ENCODE data around the gene CBX8.

DNA sequence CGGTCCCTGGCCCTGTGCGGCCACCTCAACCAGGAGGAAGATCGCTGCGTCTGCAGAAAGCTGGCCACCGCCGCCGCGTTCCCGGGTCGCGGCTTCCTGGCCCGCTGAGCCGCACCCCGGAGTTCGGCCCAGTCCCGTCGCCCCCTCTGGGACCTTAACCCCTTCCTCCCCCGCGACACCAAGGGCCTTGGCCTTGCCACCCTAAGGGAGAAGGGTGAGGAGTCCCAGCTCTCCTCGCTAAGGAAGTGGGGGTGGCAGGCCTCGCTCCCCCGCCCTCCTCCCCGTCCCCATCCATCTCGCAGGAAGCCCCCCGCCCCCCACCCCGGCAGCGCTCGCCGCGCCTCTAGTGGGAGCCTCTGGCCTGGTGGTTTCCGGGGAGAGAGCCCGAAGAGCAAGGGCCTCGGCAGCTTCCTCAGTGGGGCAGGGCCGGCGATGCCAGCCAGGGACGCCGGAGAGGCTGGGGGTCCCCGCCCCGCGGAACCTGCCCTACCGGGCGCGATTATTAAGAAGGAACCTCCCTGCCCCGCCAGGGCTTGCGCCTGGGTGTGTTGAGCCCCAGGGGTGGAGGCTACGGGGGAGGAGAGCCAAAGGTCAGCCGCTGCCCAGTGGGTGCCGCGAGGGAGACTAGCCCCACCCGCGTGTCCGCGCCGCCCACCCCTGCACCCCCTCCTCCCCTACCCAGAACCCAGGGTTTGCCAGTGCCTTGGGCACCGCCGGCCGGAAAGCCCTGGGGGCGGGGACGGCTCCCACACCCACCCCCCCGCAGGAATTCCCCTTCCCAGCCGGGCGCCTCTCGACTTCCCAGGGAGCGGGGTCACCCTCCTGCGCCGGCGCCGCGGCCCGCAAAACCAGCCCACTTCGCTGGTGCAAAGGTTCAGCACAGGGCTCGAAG is 35.6 kb upstream of the CBX8 start:
- TF ChIP-seq, protein P1, sequence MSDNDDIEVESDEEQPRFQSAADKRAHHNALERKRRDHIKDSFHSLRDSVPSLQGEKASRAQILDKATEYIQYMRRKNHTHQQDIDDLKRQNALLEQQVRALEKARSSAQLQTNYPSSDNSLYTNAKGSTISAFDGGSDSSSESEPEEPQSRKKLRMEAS (CRISPR knock-in tag; IDR thresholded peaks at IDR 0.05), result no peak
- TF ChIP-seq ESRRA (CRISPR knock-in tag; IDR thresholded peaks at IDR 0.05; ENCODE audit: borderline replicate concordance) (no peak), CREB1 (CRISPR knock-in tag; IDR thresholded peaks at IDR 0.05) (no peak)
- TF ChIP-seq, protein P2, sequence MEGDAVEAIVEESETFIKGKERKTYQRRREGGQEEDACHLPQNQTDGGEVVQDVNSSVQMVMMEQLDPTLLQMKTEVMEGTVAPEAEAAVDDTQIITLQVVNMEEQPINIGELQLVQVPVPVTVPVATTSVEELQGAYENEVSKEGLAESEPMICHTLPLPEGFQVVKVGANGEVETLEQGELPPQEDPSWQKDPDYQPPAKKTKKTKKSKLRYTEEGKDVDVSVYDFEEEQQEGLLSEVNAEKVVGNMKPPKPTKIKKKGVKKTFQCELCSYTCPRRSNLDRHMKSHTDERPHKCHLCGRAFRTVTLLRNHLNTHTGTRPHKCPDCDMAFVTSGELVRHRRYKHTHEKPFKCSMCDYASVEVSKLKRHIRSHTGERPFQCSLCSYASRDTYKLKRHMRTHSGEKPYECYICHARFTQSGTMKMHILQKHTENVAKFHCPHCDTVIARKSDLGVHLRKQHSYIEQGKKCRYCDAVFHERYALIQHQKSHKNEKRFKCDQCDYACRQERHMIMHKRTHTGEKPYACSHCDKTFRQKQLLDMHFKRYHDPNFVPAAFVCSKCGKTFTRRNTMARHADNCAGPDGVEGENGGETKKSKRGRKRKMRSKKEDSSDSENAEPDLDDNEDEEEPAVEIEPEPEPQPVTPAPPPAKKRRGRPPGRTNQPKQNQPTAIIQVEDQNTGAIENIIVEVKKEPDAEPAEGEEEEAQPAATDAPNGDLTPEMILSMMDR (IDR thresholded peaks at IDR 0.05), result no peak

Measured in WTC11 (cell line).